Femur (tissue), 1 donor: Measurements from ENCODE around the gene AKAP1.

Experiments
- DNase-seq: peaks from one replicate; pipeline ENCODE4 v3.0.0-alpha.2; 2017

The AKAP1 gene

GRCh38 chr17:57107498-57108101, 22.6 kb downstream of the AKAP1 start:
- no peak for DNase-seq

- DNase-seq, result peak; percentile 33
Observed at GRCh38 chr17:57108671-57109392, 23.8 kb downstream of the AKAP1 start.

- peak; percentile 73 for DNase-seq
Observed at GRCh38 chr17:57109393-57110151, 24.5 kb downstream of the AKAP1 start.

GRCh38 chr17:57110152-57110542, 25.1 kb downstream of the AKAP1 start:
- DNase-seq, result peak; percentile 79

GRCh38 chr17:57110579-57111325, 25.7 kb downstream of the AKAP1 start:
- DNase-seq, result no peak

- DNase-seq, result no peak
Observed at GRCh38 chr17:57111386-57111785, 26.3 kb downstream of the AKAP1 start.

GRCh38 chr17:57113011-57113410, 28.0 kb downstream of the AKAP1 start:
- no peak for DNase-seq

GRCh38 chr17:57113656-57114055, 28.6 kb downstream of the AKAP1 start:
- no peak for DNase-seq

GRCh38 chr17:57114085-57114673, 29.1 kb downstream of the AKAP1 start:
- DNase-seq, result peak; percentile 43

- DNase-seq, result no peak
Observed at GRCh38 chr17:57115377-57115776, 30.3 kb downstream of the AKAP1 start.

- DNase-seq, result no peak
Observed at GRCh38 chr17:57115916-57116315, 30.9 kb downstream of the AKAP1 start.

- DNase-seq, result no peak
Observed at GRCh38 chr17:57117798-57118197, 32.8 kb downstream of the AKAP1 start.

- no peak for DNase-seq
Observed at GRCh38 chr17:57120814-57121213, 35.8 kb downstream of the AKAP1 start.

- DNase-seq, result peak; percentile 50
Observed at GRCh38 chr17:57121308-57122042, 36.4 kb downstream of the AKAP1 start.

GRCh38 chr17:57124053-57124452, 39.0 kb downstream of the AKAP1 start:
- DNase-seq, result no peak

GRCh38 chr17:57125406-57125805, 40.4 kb downstream of the AKAP1 start:
- no peak for DNase-seq

GRCh38 chr17:57125866-57126265, 40.8 kb downstream of the AKAP1 start:
- no peak for DNase-seq

- DNase-seq, result peak; percentile 85
Observed at GRCh38 chr17:57130708-57131461, 45.8 kb downstream of the AKAP1 start.

GRCh38 chr17:57132663-57133062, 47.6 kb downstream of the AKAP1 start:
- no peak for DNase-seq

GRCh38 chr17:57133486-57133885, 48.4 kb downstream of the AKAP1 start:
- no peak for DNase-seq
